Loucy (cell line): Measurements from ENCODE around the gene ZNF157.

Source experiments
- H2AFZ ChIP-seq: fragments of 200-600 bp; sonication (generic); 2 replicates; pipeline ENCODE4 v1.6.0; 2016; ENCODE audit warnings: antibody characterized with exemption, mild to moderate bottlenecking, low read length, moderate library complexity
- H3F3A ChIP-seq: fragments of 200-600 bp; 2 replicates; pipeline ENCODE4 v1.6.0; 2016; ENCODE audit warnings: antibody characterized with exemption, low read depth, mild to moderate bottlenecking
- H3K27me3 ChIP-seq: fragments of 200-600 bp; sonication (generic); 2 replicates; pipeline ENCODE4 v1.6.1; 2014; ENCODE audit warnings: low read length, mild to moderate bottlenecking; ENCODE audit not compliant: insufficient read depth, poor library complexity, severe bottlenecking
- H3K36me3 ChIP-seq: fragments of 200-600 bp; sonication (generic); 2 replicates; pipeline ENCODE4 v1.6.1; 2016; ENCODE audit warnings: low read length; ENCODE audit not compliant: insufficient read depth
- H3K4me1 ChIP-seq: fragments of 200-600 bp; sonication (generic); 2 replicates; pipeline ENCODE4 v1.5.1; 2014; ENCODE audit warnings: low read length, mild to moderate bottlenecking; ENCODE audit not compliant: insufficient read depth, poor library complexity, severe bottlenecking
- H3K4me2 ChIP-seq: fragments of 200-600 bp; sonication (generic); 2 replicates; pipeline ENCODE4 v1.6.0; 2014; ENCODE audit warnings: antibody characterized with exemption, low read length, low read depth, mild to moderate bottlenecking; ENCODE audit not compliant: poor library complexity, severe bottlenecking
- H3K4me3 ChIP-seq: fragments of 200-600 bp; sonication (generic); 2 replicates; pipeline ENCODE4 v1.5.1; 2014; ENCODE audit warnings: low read length, mild to moderate bottlenecking, mixed read lengths; ENCODE audit not compliant: poor library complexity, severe bottlenecking
- H3K79me2 ChIP-seq: fragments of 200-600 bp; sonication (generic); 2 replicates; pipeline ENCODE4 v1.6.1; 2014; ENCODE audit warnings: low read length; ENCODE audit not compliant: insufficient read depth
- H3K9ac ChIP-seq: fragments of 200-600 bp; sonication (generic); 2 replicates; pipeline ENCODE4 v1.6.0; 2014; ENCODE audit warnings: mild to moderate bottlenecking, low read depth, low read length, moderate library complexity; ENCODE audit not compliant: poor library complexity, severe bottlenecking
- H3K9me2 ChIP-seq: fragments of 200-600 bp; sonication (generic); replicated peaks from 2 replicates; pipeline ENCODE4 v1.6.1; 2016; ENCODE audit warnings: low read depth, low read length, mixed read lengths
- H3K9me3 ChIP-seq: fragments of 200-600 bp; sonication (generic); 2 replicates; pipeline ENCODE4 v1.6.1; 2014; ENCODE audit warnings: mild to moderate bottlenecking, antibody characterized with exemption, low read length, low read depth; ENCODE audit not compliant: insufficient read depth
- H4K20me1 ChIP-seq: fragments of 200-600 bp; sonication (generic); 2 replicates; pipeline ENCODE4 v1.6.0; 2014; ENCODE audit warnings: antibody characterized with exemption, low read length, mild to moderate bottlenecking; ENCODE audit not compliant: insufficient read depth, poor library complexity, severe bottlenecking
- CTCF ChIP-seq: fragments of 200-600 bp; sonication (generic); conservative IDR thresholded peaks from 2 replicates; pipeline ENCODE4 v1.5.1; 2014; ENCODE audit warnings: mild to moderate bottlenecking, antibody characterized with exemption, low read length
- EZH2phosphoT487 ChIP-seq: fragments of 200-600 bp; IDR thresholded peaks from 2 replicates; pipeline ENCODE4 v1.6.1; 2018; ENCODE audit warnings: antibody characterized with exemption, mild to moderate bottlenecking, moderate library complexity, borderline replicate concordance

The ZNF157 gene

GRCh38 chrX:47448165-47448806 is 77.9 kb downstream of the ZNF157 start:
- Histone ChIP-seq H3K36me3 (peaks cover 14% of the 10 kb centered on the region; the same call in 1 of the 2 replicates), H3K9ac (no peak overlapping the region), H3K4me2 (no peak overlapping the region), H4K20me1 (no peaks in the 10 kb centered on the region), H3K27me3 (no peaks in the 10 kb centered on the region), H3K9me2 (no peaks in the 10 kb centered on the region), H3K4me3 (no peak overlapping the region), H3F3A (no peaks in the 10 kb centered on the region), H3K4me1 (no peaks in the 10 kb centered on the region), H2AFZ (no peak overlapping the region), H3K9me3 (peaks cover 10% of the 10 kb centered on the region; the same call in 1 of the 2 replicates), H3K79me2 (no peaks in the 10 kb centered on the region)
- TF ChIP-seq CTCF: no peak
- TF ChIP-seq EZH2phosphoT487: no peak

- H3K9me2 ChIP-seq: no peaks in the 10 kb centered on the region
- TF ChIP-seq CTCF: no peak
- TF ChIP-seq EZH2phosphoT487: no peak
- no peaks in the 10 kb centered on the region for H3K79me2 ChIP-seq
- no peaks in the 10 kb centered on the region for H3F3A ChIP-seq
- peaks cover 14% of the 10 kb centered on the region; the same call in 1 of the 2 replicates for H3K36me3 ChIP-seq
- H2AFZ ChIP-seq: no peak overlapping the region
- no peak overlapping the region for H3K4me2 ChIP-seq
- H3K9me3 ChIP-seq: peaks cover 10% of the 10 kb centered on the region; the same call in 1 of the 2 replicates
- H3K27me3 ChIP-seq: no peaks in the 10 kb centered on the region
- H3K4me3 ChIP-seq: no peak overlapping the region
- H3K9ac ChIP-seq: no peak overlapping the region
- no peaks in the 10 kb centered on the region for H4K20me1 ChIP-seq
- H3K4me1 ChIP-seq: no peaks in the 10 kb centered on the region
Measured at GRCh38 chrX:47452112-47452511, 81.7 kb downstream of the ZNF157 start.

- H3K27me3 ChIP-seq: no peaks in the 10 kb centered on the region
- TF ChIP-seq CTCF (no peak), EZH2phosphoT487 (no peak)
- H3K36me3 ChIP-seq: no peaks in the 10 kb centered on the region
- no peak overlapping the region for H3K4me3 ChIP-seq
- no peaks in the 10 kb centered on the region for H3F3A ChIP-seq
- no peaks in the 10 kb centered on the region for H3K9me3 ChIP-seq
- H3K9ac ChIP-seq: no peak overlapping the region
- no peaks in the 10 kb centered on the region for H3K79me2 ChIP-seq
- H2AFZ ChIP-seq: no peak overlapping the region
- no peak overlapping the region for H3K4me2 ChIP-seq
- H3K9me2 ChIP-seq: no peaks in the 10 kb centered on the region
- H4K20me1 ChIP-seq: no peaks in the 10 kb centered on the region
- H3K4me1 ChIP-seq: no peaks in the 10 kb centered on the region
Measured at GRCh38 chrX:47456080-47456479, 85.7 kb downstream of the ZNF157 start.
